ENCODE results near the gene TPSD1.

TPSD1 gene

DNA sequence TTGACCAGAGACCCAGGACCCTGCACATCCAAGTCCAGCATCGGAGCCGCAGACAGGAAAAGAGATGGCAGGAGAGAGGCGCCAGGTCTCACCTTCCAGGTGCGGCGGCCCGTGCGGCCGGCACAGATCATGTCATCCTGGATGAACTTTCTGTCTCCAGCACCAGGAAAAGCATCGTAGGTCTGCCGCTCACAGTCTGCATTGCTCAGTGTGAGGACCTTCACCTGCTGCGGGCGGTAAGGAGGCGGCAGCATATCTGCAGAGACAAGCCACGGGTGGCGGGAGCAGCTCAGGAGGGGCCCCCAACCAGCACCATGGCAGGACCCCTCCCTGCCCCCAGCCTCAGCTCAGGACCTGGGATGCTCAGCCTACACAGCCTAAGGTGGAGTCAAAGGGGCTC, 17.9 kb downstream of the TPSD1 start:
- peaks cover 41% of the 10 kb centered on the region for H3K27me3 Mint-ChIP-seq
- H3K4me1 Mint-ChIP-seq (ENCODE audit: low read depth), result peaks cover 5% of the 10 kb centered on the region
- no peak overlapping the region for H3K4me3 Mint-ChIP-seq
- no peaks in the 10 kb centered on the region for H3K36me3 Mint-ChIP-seq (ENCODE audit: low read depth)
- H3K27ac Mint-ChIP-seq, result no peak overlapping the region
- intact Hi-C loops (cut with micrococcal nuclease), result no loop called here
- no peaks in the 10 kb centered on the region for H3K9me3 Mint-ChIP-seq

DNA sequence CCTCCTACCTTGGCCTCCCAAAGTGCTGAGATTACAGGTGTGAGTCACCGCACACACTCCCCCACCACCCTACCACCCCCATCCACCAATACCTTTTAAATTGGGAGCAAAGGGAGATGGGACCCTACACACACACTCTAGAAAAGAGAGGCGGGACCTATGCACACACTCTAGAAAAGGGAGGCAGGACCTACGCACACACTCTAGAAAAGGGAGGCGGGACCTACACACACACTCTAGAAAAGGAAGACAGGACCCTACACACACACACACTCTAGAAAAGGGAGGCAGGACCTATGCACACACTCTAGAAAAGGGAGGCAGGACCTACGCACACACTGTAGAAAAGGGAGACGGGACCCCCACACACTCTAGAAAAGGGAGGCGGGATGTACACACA, 18.9 kb downstream of the TPSD1 start:
- no peak overlapping the region for H3K27ac Mint-ChIP-seq
- intact Hi-C loops (cut with micrococcal nuclease), result no loop called here
- H3K27me3 Mint-ChIP-seq, result peaks cover 47% of the 10 kb centered on the region
- no peaks in the 10 kb centered on the region for H3K9me3 Mint-ChIP-seq
- H3K4me1 Mint-ChIP-seq (ENCODE audit: low read depth), result peaks cover 5% of the 10 kb centered on the region
- no peaks in the 10 kb centered on the region for H3K36me3 Mint-ChIP-seq (ENCODE audit: low read depth)
- no peak overlapping the region for H3K4me3 Mint-ChIP-seq

DNA sequence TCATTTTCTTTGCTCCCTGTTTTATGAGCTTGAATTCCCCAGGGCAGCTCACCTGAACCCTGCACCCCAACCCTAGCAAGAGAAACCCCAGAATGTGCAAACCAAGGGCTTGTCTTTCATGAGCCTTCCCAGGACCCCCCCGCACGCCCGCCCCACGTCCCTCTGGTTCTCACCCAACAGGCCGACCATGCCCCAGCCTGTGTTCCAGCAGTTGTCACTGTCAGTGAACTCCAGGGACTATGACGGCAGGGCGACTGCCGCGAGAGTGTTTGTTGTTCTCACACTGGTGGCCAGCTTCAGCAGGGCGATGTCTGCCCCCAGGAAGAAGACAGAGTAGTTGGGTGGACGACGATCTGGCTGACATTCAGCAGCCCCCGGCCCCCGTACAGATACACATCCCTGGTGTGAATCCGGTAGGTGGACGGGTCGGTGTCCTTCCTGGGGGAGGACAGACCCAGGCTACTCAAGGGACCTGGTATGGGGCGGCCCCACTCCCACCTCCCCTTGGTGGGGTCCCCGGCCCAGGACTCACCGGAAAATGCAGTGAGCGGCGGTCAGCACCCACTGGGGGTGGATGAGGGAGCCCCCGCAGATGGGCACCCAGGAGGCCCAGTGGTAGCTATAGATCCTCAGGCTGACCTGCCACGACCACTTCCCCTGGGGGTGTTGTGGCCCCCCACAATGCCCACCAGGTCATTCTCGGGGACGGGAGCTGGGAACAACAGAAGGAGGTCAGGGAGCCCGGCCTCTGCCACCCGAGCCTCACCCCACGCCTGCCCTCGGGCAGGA, 20.1 kb downstream of the TPSD1 start:
- Mint-ChIP-seq H3K27me3 (peaks cover 46% of the 10 kb centered on the region), H3K27ac (no peak overlapping the region), H3K36me3 (ENCODE audit: low read depth) (no peaks in the 10 kb centered on the region), H3K9me3 (no peaks in the 10 kb centered on the region), H3K4me3 (no peak overlapping the region), H3K4me1 (ENCODE audit: low read depth) (peaks cover 5% of the 10 kb centered on the region)
- intact Hi-C loops (cut with micrococcal nuclease), result no loop called here

GRCh38 chr16:1276580-1276878, 20.7 kb downstream of the TPSD1 start:
- Mint-ChIP-seq H3K36me3 (ENCODE audit: low read depth) (no peaks in the 10 kb centered on the region), H3K4me3 (no peak overlapping the region), H3K27me3 (peaks cover 45% of the 10 kb centered on the region), H3K27ac (no peak overlapping the region), H3K9me3 (no peaks in the 10 kb centered on the region), H3K4me1 (ENCODE audit: low read depth) (peaks cover 2% of the 10 kb centered on the region)
- intact Hi-C loops (cut with micrococcal nuclease), result no loop called here

DNA sequence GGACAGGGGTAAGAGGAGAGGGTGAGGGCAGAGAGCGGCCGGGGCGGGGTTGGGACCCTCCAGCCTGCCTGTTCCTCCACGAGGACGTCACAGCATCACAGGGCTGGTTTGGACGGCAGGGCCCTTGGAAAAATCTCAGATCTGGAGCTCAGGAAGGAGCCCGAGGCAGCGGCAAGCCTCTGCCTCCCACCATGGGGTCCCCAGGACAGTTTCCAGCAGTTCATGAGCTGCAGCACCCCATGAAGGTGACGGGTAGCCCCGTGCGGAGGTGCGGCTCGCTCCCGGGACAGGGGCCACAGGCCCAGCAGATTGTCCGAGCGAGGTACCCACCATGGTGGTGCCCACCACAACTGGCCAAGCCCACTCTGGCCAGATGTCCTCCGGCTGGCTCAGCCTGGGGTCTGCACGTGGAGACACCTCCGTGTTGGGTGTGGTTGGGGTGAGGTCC, 21.3 kb downstream of the TPSD1 start:
- H3K9me3 Mint-ChIP-seq, result no peaks in the 10 kb centered on the region
- H3K4me3 Mint-ChIP-seq, result no peak overlapping the region
- H3K36me3 Mint-ChIP-seq (ENCODE audit: low read depth), result no peaks in the 10 kb centered on the region
- peaks cover 44% of the 10 kb centered on the region for H3K27me3 Mint-ChIP-seq
- peaks cover under 1% of the 10 kb centered on the region for H3K4me1 Mint-ChIP-seq (ENCODE audit: low read depth)
- no peak overlapping the region for H3K27ac Mint-ChIP-seq
- intact Hi-C loops (cut with micrococcal nuclease), result no loop called here

DNA sequence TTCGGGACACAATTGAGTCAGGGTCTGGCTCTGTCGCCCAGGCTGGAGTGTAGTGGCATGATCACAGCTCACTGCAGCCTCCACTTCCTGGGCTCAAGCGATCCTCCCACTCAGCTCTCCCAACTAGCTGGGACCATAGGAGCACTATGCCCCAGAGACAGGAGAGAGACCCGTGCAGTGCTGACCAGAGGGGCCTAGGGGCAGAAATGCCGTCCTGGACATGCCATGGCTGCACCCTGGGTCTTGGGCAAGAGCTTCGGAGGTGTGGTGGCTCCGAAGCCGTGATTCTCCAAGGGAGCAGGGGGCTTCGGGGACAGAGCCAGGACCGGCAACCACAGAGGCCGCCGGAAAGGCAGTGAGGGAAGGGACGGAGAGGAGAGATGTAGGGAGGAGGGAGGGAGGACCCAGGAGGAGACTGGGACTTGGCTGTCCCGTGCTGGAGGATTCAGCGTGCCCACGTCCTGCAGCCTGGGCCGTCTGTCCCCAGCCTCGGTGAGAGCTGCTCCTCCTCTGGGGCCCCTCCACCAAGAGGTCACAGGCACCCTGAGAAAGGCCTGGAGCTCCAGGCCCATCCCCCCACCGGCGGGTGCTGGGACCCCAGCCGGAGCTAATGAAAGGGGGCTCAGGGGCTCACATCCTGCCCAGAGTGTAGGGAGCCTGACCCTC, 21.9 kb downstream of the TPSD1 start:
- Mint-ChIP-seq H3K36me3 (ENCODE audit: low read depth) (no peaks in the 10 kb centered on the region), H3K4me1 (ENCODE audit: low read depth) (peaks cover 7% of the 10 kb centered on the region)
- intact Hi-C loops (cut with micrococcal nuclease), result no loop called here

DNA sequence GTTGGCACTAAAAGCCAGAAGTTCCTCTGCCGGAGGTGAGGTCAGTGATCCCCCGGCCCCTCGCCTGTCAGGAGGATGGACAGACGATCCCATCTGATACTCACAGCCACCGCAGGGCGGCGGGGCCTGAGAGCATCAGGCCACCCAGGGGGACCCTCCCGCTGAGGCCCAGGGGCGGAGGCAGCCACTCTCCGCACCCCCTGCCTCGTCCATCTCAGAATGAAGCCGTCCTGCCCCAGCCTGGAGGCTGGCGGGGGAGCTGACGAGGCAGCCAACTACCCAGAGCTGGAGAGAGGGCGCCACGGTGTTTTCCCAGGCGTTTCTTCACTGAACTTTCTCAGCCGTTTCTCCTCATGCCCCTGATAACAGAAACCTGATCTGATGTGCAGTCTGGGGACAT, 22.6 kb downstream of the TPSD1 start:
- H3K27ac Mint-ChIP-seq, result no peak overlapping the region
- no peaks in the 10 kb centered on the region for H3K9me3 Mint-ChIP-seq
- peaks cover 13% of the 10 kb centered on the region for H3K4me1 Mint-ChIP-seq (ENCODE audit: low read depth)
- intact Hi-C loops (cut with micrococcal nuclease), result no loop called here
- H3K36me3 Mint-ChIP-seq (ENCODE audit: low read depth), result no peaks in the 10 kb centered on the region
- H3K4me3 Mint-ChIP-seq, result no peak overlapping the region
- H3K27me3 Mint-ChIP-seq, result peaks cover 40% of the 10 kb centered on the region

More for the DNA sequence above, 21.9 kb downstream of the TPSD1 start:
- Mint-ChIP-seq H3K27ac (no peak overlapping the region), H3K27me3 (peaks cover 42% of the 10 kb centered on the region), H3K9me3 (no peaks in the 10 kb centered on the region), H3K4me3 (no peak overlapping the region)

- Mint-ChIP-seq H3K4me3 (no peak overlapping the region), H3K27ac (no peak overlapping the region), H3K36me3 (ENCODE audit: low read depth) (no peaks in the 10 kb centered on the region), H3K4me1 (ENCODE audit: low read depth) (peaks cover 17% of the 10 kb centered on the region), H3K9me3 (no peaks in the 10 kb centered on the region), H3K27me3 (peaks cover 43% of the 10 kb centered on the region)
- intact Hi-C loops (cut with micrococcal nuclease), result no loop called here
These were observed 23.4 kb downstream of the TPSD1 start for GRCh38 chr16:1279081-1279944.

GRCh38 chr16:1279945-1280589, 24.2 kb downstream of the TPSD1 start:
- Mint-ChIP-seq H3K4me3 (no peak overlapping the region), H3K4me1 (ENCODE audit: low read depth) (peaks cover 17% of the 10 kb centered on the region), H3K27me3 (peaks cover 43% of the 10 kb centered on the region), H3K27ac (no peak overlapping the region), H3K9me3 (no peaks in the 10 kb centered on the region), H3K36me3 (ENCODE audit: low read depth) (no peaks in the 10 kb centered on the region)
- intact Hi-C loops (cut with micrococcal nuclease), result no loop called here

GRCh38 chr16:1280783-1281182, 24.9 kb downstream of the TPSD1 start:
- Mint-ChIP-seq H3K27ac (no peak overlapping the region), H3K27me3 (peaks cover 44% of the 10 kb centered on the region), H3K4me3 (no peak overlapping the region), H3K4me1 (ENCODE audit: low read depth) (peaks cover 17% of the 10 kb centered on the region), H3K36me3 (ENCODE audit: low read depth) (no peaks in the 10 kb centered on the region), H3K9me3 (no peaks in the 10 kb centered on the region)
- intact Hi-C loops (cut with micrococcal nuclease), result no loop called here

GRCh38 chr16:1281517-1281916, 25.6 kb downstream of the TPSD1 start:
- Mint-ChIP-seq H3K27ac (no peak overlapping the region), H3K4me1 (ENCODE audit: low read depth) (peaks cover 17% of the 10 kb centered on the region), H3K27me3 (peaks cover 46% of the 10 kb centered on the region), H3K4me3 (no peak overlapping the region), H3K9me3 (no peaks in the 10 kb centered on the region), H3K36me3 (ENCODE audit: low read depth) (no peaks in the 10 kb centered on the region)
- intact Hi-C loops (cut with micrococcal nuclease), result no loop called here

DNA sequence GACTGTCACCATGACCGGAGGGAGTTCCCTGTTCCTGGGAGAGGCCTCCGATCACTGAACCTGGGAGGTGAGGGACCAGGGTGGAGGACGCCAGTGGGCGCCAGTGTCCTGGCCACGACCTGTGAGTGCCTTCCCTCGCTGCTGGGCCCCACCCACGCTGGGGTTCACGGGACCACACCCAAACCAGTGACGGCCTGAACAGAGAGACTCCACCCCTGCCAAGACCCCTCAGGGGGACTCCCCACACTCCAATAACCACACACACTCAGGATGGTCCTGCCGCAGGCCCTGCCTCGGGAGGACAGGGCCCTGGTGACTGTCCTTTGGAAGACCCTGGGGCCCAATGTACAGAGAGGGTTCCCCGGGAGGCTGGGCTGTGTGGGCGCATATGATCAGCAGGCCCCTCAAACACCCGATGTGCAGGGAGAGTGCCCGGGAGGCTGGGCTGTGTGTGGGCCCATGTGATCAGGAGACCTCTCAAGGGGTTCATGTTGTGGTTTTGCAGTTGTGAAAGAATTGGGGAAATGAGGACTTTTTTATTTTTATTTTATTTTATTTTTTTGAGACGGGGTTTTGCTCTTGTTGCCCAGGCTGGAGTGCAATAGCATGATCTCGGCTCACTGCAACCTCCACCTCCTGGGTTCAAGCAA, 26.6 kb downstream of the TPSD1 start:
- H3K4me1 Mint-ChIP-seq (ENCODE audit: low read depth), result peaks cover 17% of the 10 kb centered on the region
- no peaks in the 10 kb centered on the region for H3K9me3 Mint-ChIP-seq
- no peak overlapping the region for H3K27ac Mint-ChIP-seq
- intact Hi-C loops (cut with micrococcal nuclease), result no loop called here
- H3K4me3 Mint-ChIP-seq, result no peak overlapping the region
- H3K36me3 Mint-ChIP-seq (ENCODE audit: low read depth), result no peaks in the 10 kb centered on the region
- peaks cover 45% of the 10 kb centered on the region for H3K27me3 Mint-ChIP-seq

GRCh38 chr16:1283296-1283695, 27.4 kb downstream of the TPSD1 start:
- peaks cover 45% of the 10 kb centered on the region for H3K27me3 Mint-ChIP-seq
- H3K4me1 Mint-ChIP-seq (ENCODE audit: low read depth), result peaks cover 17% of the 10 kb centered on the region
- H3K27ac Mint-ChIP-seq, result peak overlapping the region; percentile 42
- H3K4me3 Mint-ChIP-seq, result no peak overlapping the region
- no peaks in the 10 kb centered on the region for H3K9me3 Mint-ChIP-seq
- H3K36me3 Mint-ChIP-seq (ENCODE audit: low read depth), result no peaks in the 10 kb centered on the region
- intact Hi-C loops (cut with micrococcal nuclease), result no loop called here

Measured in dendritic cell treated with granulocyte-macrophage colony-stimulating factor and Interleukin-4, amounts not matched to agents 40 ng/mL and 50 ng/mL, for 4 days (primary cell).